ENCODE results near the gene UBE3C.

DNA sequence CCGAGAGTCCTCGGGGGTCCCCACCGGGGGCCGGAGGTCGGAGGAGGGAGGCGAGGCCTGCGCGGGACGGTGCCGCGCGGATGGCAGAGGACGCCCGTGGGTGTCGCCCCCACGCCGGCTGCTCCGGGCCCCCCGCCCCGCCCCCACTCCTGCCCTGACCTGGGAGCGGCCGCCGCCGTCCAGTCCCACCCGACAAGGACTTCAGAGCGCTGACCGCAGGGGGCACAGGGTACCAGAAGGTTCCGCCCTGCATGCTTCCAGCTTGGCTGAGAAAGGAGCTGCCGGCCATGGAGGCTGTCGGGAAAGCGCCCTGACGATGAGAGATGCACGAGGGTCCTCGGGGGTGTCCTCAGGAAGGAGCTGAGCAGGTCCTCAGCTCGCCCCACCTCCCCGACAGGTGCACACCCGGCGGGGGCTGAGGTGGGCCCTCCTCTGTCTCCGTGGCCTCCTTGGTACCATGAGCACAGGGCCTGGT is 141.1 kb downstream of the UBE3C start:
- TF ChIP-seq CTCF (IDR thresholded peaks at IDR 0.05) (no peak), TCF7L2 (IDR thresholded peaks at IDR 0.05; ENCODE audit: low read depth, low read length) (no peak), POLR2AphosphoS5 (IDR thresholded peaks at IDR 0.05; ENCODE audit: low read depth, low read length) (no peak), REST (IDR thresholded peaks at IDR 0.05; ENCODE audit: insufficient read depth in 1 of 2, low read depth in 2 of 2, low read length in 1 of 2) (no peak), SIN3A (IDR thresholded peaks at IDR 0.05; ENCODE audit: borderline replicate concordance, insufficient read depth, low read depth, low read length) (no peak)

All from Panc1 (cell line).